Activated CD4-positive, alpha-beta T cell treated with anti-CD3 and anti-CD28 coated beads, Interleukin-2, amount 50 U/mL, for 48 hours (primary cell): ENCODE data around the gene CUX1.
"Not testable (repeated sequence)": the region's sequence is repeated elsewhere in the genome, so short reads cannot be mapped to it uniquely, and the experiment has no call there.

Experiments used
- DNase-seq, 2 experiments: peaks; one replicate each; pipeline ENCODE4 v3.0.0-alpha.2; 2020

The CUX1 gene

GRCh38 chr7:101803203-101804087 lies 14.0 kb upstream of the CUX1 start:
- no peak for DNase-seq

- no peak for DNase-seq
These were observed 13.1 kb upstream of the CUX1 start for GRCh38 chr7:101804088-101804963.

GRCh38 chr7:101804967-101805366 lies 12.5 kb upstream of the CUX1 start:
- DNase-seq, result peak in 1 of 2 experiments; percentile 10

GRCh38 chr7:101812595-101812994 lies 4.8 kb upstream of the CUX1 start:
- no peak for DNase-seq

GRCh38 chr7:101813402-101814019 lies 3.9 kb upstream of the CUX1 start:
- no peak for DNase-seq

GRCh38 chr7:101814081-101814990 lies 3.1 kb upstream of the CUX1 start:
- DNase-seq, result peak; percentile 59 to 70

GRCh38 chr7:101814991-101815825 lies 2.2 kb upstream of the CUX1 start:
- peak; percentile 59 to 71 for DNase-seq

GRCh38 chr7:101815826-101816594 lies 1.4 kb upstream of the CUX1 start:
- DNase-seq, result peak; percentile 63 to 71

- DNase-seq, result peak; percentile 33 to 34
These were observed 593 bp upstream of the CUX1 start for GRCh38 chr7:101816595-101817470.

GRCh38 chr7:101818287-101819071 lies 1.1 kb downstream of the CUX1 start:
- DNase-seq, result no peak

GRCh38 chr7:101819183-101819582 lies 1.8 kb downstream of the CUX1 start:
- DNase-seq, result no peak

GRCh38 chr7:101819913-101820522 lies 2.6 kb downstream of the CUX1 start:
- DNase-seq, result no peak

GRCh38 chr7:101820703-101821102 lies 3.3 kb downstream of the CUX1 start:
- no peak for DNase-seq

GRCh38 chr7:101822632-101823031 lies 5.2 kb downstream of the CUX1 start:
- not testable (repeated sequence) for DNase-seq

GRCh38 chr7:101823096-101823495 lies 5.7 kb downstream of the CUX1 start:
- no peak for DNase-seq

GRCh38 chr7:101823596-101823995 lies 6.2 kb downstream of the CUX1 start:
- DNase-seq, result no peak

- DNase-seq, result no peak
These were observed 7.0 kb downstream of the CUX1 start for GRCh38 chr7:101824440-101824839.
